OCI-LY7 (cell line): ENCODE measurements around the gene CHD5. TPM values are rescaled to one million over a fixed set of nuclear protein-coding genes. Genes with fewer than 3 reads are reported as not detected.
A peak's percentile ranks its signal among the peaks of the same experiment; 100 is the strongest.

Experiments
- BruUV-seq: library from RNA; stranded (reverse); fragments of 400-500 nt; replicated peaks from 2 replicates; lab custom pipeline; 2021; lab: Mats Ljungman, UMichigan
- CTCF ChIA-PET: fragments of 300-600 bp; sonication (Branson Sonifier 250); formaldehyde crosslinking; loops from one replicate; lab custom pipeline; 2022; ENCODE audit warnings: antibody characterized with exemption; ENCODE audit not compliant: unreplicated experiment; lab: Charles Lee
- POLR2A ChIA-PET: fragments of 300-600 bp; sonication (Branson Sonifier 250); formaldehyde crosslinking; loops from one replicate; lab custom pipeline; 2022; ENCODE audit warnings: antibody characterized with exemption; lab: Charles Lee
- DNase-seq: peaks from one replicate; pipeline ENCODE4 v3.0.0-alpha.2; 2015; ENCODE audit warnings: low spot score
- H2AFZ ChIP-seq: fragments of 200-600 bp; sonication (generic), shearing (Covaris generic); 2 replicates; pipeline ENCODE4 v1.6.1; 2014; ENCODE audit warnings: mild to moderate bottlenecking, antibody characterized with exemption, low read length, moderate library complexity
- H3K27ac ChIP-seq: fragments of 200-600 bp; sonication (generic); 2 replicates; pipeline ENCODE4 v1.5.1; 2014; ENCODE audit warnings: mixed run types, low read depth, mild to moderate bottlenecking, moderate library complexity, low read length, inconsistent platforms; ENCODE audit not compliant: poor library complexity, severe bottlenecking
- H3K36me3 ChIP-seq: fragments of 200-600 bp; sonication (generic); 2 replicates; pipeline ENCODE4 v1.6.1; 2014; ENCODE audit warnings: mild to moderate bottlenecking, antibody characterized with exemption, low read length, moderate library complexity, mixed read lengths; ENCODE audit not compliant: insufficient read depth
- H3K4me1 ChIP-seq: fragments of 200-600 bp; sonication (generic); 2 replicates; pipeline ENCODE4 v1.5.1; 2014; ENCODE audit warnings: mild to moderate bottlenecking, low read length; ENCODE audit not compliant: insufficient read depth, poor library complexity, severe bottlenecking
- H3K4me2 ChIP-seq: fragments of 200-600 bp; sonication (generic); 2 replicates; pipeline ENCODE4 v1.6.1; 2014; ENCODE audit warnings: mild to moderate bottlenecking, low read length
- H3K4me3 ChIP-seq: fragments of 200-600 bp; sonication (generic); 2 replicates; pipeline ENCODE4 v1.5.1; 2014; ENCODE audit warnings: mild to moderate bottlenecking, low read depth, low read length; ENCODE audit not compliant: poor library complexity, severe bottlenecking
- H3K79me2 ChIP-seq: fragments of 200-600 bp; sonication (generic); 2 replicates; pipeline ENCODE4 v1.6.1; 2016; ENCODE audit warnings: low read depth, mild to moderate bottlenecking, low read length, moderate library complexity, mixed read lengths; ENCODE audit not compliant: insufficient read depth
- H3K9me2 ChIP-seq: fragments of 200-600 bp; sonication (generic); 2 replicates; pipeline ENCODE4 v1.6.1; 2016; ENCODE audit warnings: mild to moderate bottlenecking, low read length, mixed read lengths; ENCODE audit not compliant: insufficient read depth
- H3K9me3 ChIP-seq: fragments of 200-600 bp; sonication (generic); 2 replicates; pipeline ENCODE4 v1.6.1; 2014; ENCODE audit warnings: mild to moderate bottlenecking, mixed run types, low read length, mixed read lengths
- H4K20me1 ChIP-seq: fragments of 200-600 bp; sonication (generic); 2 replicates; pipeline ENCODE4 v1.6.1; 2014; ENCODE audit warnings: mild to moderate bottlenecking, antibody characterized with exemption, low read length, moderate library complexity, mixed read lengths; ENCODE audit not compliant: insufficient read depth
- CTCF ChIP-seq: fragments of 200-600 bp; sonication (generic); conservative IDR thresholded peaks from 2 replicates; pipeline ENCODE4 v1.5.1; 2014; ENCODE audit warnings: mild to moderate bottlenecking, antibody characterized with exemption, low read length, moderate library complexity, mixed read lengths
- EZH2phosphoT487 ChIP-seq: fragments of 200-600 bp; sonication (generic); IDR thresholded peaks from 2 replicates; pipeline ENCODE4 v1.6.1; 2018; ENCODE audit warnings: low read depth, borderline replicate concordance, mild to moderate bottlenecking, mixed run types, antibody characterized with exemption, low read length, moderate library complexity, mixed read lengths
- intact Hi-C: fragments of 100-400 bp; cut with micrococcal nuclease; formaldehyde crosslinking; loops from one replicate; pipeline ENCODE4 v1.10.0; 2022; ENCODE audit not compliant: unreplicated experiment
- total RNA-seq, 2 experiments: library from RNA; depleted of rRNA in 1 of 2; stranded (reverse); fragments of >200 nt in 1 of 2; shearing (Covaris generic) in 1 of 2; gene quantifications; 2 replicates each; pipeline ENCODE4 v1.2.3, GENCODE V29; 2014 to 2022

Gene CHD5
- total RNA-seq, 2 experiments from 2014 or later, result 0.19 to 0.38 TPM

- ChIA-PET CTCF (no interaction called here), POLR2A (no interaction called here)
- Histone ChIP-seq H3K36me3 (no peaks in the 10 kb centered on the region), H3K9me2 (no peaks in the 10 kb centered on the region), H3K27ac (no peak overlapping the region), H3K4me1 (no peaks in the 10 kb centered on the region), H4K20me1 (no peaks in the 10 kb centered on the region), H3K4me3 (no peak overlapping the region), H3K9me3 (no peaks in the 10 kb centered on the region), H3K79me2 (no peaks in the 10 kb centered on the region), H2AFZ (no peak overlapping the region), H3K4me2 (no peak overlapping the region)
- DNase-seq, result no peak
- intact Hi-C loops, result no loop called here
- TF ChIP-seq EZH2phosphoT487 (no peak), CTCF (no peak)
- BruUV-seq, result no TSS peak
Observed at GRCh38 chr1:6099297-6099696, 80.8 kb downstream of the CHD5 start.

DNA sequence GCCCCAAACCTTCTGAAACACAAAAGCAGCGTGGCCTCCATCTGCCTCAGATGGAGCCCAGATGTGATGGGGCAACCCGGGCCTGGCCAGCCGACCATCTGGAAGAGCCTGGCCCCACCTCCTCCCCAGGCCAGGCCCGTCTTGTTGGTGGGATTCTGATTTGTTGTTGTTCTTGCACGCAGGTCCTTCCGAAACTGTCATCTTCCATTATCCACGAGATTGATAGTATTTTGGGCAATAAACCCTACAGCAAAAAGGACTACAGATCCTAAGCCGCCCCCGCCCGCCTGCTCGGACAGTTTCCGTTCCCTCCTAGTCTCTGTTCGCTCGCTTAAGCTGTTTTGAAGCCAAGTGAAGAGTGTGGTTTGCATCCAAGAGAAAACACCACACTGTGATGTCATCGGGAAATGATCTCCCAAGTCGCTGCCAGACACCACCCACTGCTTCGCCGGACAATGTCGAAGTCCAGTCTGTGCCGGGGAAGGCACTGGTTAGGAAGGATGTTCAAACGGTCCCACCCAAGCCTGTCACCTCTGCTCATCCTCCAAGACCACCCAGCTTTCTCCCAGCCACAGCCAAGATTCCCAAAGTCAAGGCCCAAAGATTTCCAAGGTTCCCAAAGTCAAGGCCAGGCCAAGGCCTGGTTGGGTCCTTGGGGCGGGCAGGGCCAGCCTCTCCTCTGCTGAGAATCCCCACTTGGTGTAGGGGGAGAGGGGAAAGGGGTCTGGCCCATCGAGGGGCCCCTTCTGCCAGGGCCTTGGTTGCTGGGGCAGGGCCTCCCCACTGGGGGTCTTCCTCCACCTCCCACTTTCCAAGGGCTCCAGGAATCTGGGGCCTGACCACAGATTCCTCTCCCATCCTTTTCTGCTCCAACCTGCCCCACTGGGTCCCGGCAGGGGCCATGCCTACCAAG lies 81.6 kb downstream of the CHD5 start:
- no peaks in the 10 kb centered on the region for H3K79me2 ChIP-seq
- no peak overlapping the region for H2AFZ ChIP-seq
- H4K20me1 ChIP-seq, result no peaks in the 10 kb centered on the region
- intact Hi-C loops, result no loop called here
- H3K9me2 ChIP-seq, result no peaks in the 10 kb centered on the region
- H3K4me1 ChIP-seq, result no peaks in the 10 kb centered on the region
- no peak overlapping the region for H3K4me3 ChIP-seq
- ChIA-PET CTCF (no interaction called here), POLR2A (no interaction called here)
- H3K36me3 ChIP-seq, result no peaks in the 10 kb centered on the region
- BruUV-seq, result TSS peak; percentile 58
- H3K4me2 ChIP-seq, result no peak overlapping the region
- no peaks in the 10 kb centered on the region for H3K9me3 ChIP-seq
- TF ChIP-seq EZH2phosphoT487 (no peak), CTCF (no peak)
- no peak for DNase-seq
- H3K27ac ChIP-seq, result no peak overlapping the region

DNA sequence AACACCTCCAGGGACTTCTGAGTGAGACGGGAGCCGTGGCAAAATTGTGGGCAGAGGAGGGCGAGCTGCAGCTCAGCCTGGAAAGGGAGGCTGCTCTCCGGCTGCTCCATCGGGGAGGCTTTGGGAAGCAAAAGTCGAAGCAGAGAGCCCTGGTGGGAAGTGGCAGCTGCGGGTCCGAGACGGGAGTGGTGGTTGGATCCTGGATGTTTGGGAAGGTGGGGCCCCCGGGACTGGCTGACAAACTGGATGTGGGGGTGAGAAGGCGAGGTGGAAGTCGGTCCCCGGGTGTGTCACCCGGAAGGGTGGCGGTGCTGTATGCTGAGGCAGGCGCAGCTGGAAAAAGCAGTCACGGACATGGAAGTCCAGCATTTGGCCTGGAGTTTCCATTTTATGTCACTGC lies 82.3 kb downstream of the CHD5 start:
- Histone ChIP-seq H4K20me1 (no peaks in the 10 kb centered on the region), H3K4me2 (no peak overlapping the region), H2AFZ (no peak overlapping the region), H3K4me3 (no peak overlapping the region), H3K79me2 (no peaks in the 10 kb centered on the region), H3K4me1 (no peaks in the 10 kb centered on the region), H3K27ac (no peak overlapping the region), H3K36me3 (no peaks in the 10 kb centered on the region), H3K9me3 (no peaks in the 10 kb centered on the region), H3K9me2 (no peaks in the 10 kb centered on the region)
- no peak for DNase-seq
- no TSS peak for BruUV-seq
- TF ChIP-seq CTCF (no peak), EZH2phosphoT487 (no peak)
- intact Hi-C loops, result no loop called here
- ChIA-PET POLR2A (no interaction called here), CTCF (no interaction called here)
